H9 (cell line): ENCODE measurements around the gene FTO. TPM values are rescaled to one million over a fixed set of nuclear protein-coding genes. Genes with fewer than 3 reads are reported as not detected.

Source experiments
- DNase-seq: peaks from one replicate; pipeline ENCODE4 v3.0.0-alpha.2; 2017
- H2AFZ ChIP-seq: one replicate; pipeline ENCODE4 v1.6.1; 2013; ENCODE audit warnings: mild to moderate bottlenecking, low read length, control low read depth, moderate library complexity
- H2AK5ac ChIP-seq: 2 replicates; pipeline ENCODE4 v1.6.1; 2013; ENCODE audit warnings: low read length, control low read depth, mixed read lengths; ENCODE audit not compliant: insufficient read length
- H2BK120ac ChIP-seq: one replicate; pipeline ENCODE4 v1.6.1; 2013; ENCODE audit warnings: low read depth, mild to moderate bottlenecking, low read length, control low read depth, inconsistent platforms; ENCODE audit not compliant: poor library complexity, severe bottlenecking
- H2BK12ac ChIP-seq: 2 replicates; pipeline ENCODE4 v1.6.1; 2013; ENCODE audit warnings: low read length, control low read depth, mixed read lengths, low read depth; ENCODE audit not compliant: insufficient read length
- H2BK15ac ChIP-seq: 2 replicates; pipeline ENCODE4 v1.6.1; 2013; ENCODE audit warnings: low read depth, low read length, control low read depth
- H2BK20ac ChIP-seq: one replicate; pipeline ENCODE4 v1.6.1; 2013; ENCODE audit warnings: low read depth, mild to moderate bottlenecking, low read length, control low read depth, inconsistent platforms; ENCODE audit not compliant: poor library complexity, severe bottlenecking
- H2BK5ac ChIP-seq: 2 replicates; pipeline ENCODE4 v1.6.1; 2013; ENCODE audit warnings: low read length, control low read depth, mixed read lengths; ENCODE audit not compliant: insufficient read length
- H3K14ac ChIP-seq: 2 replicates; pipeline ENCODE4 v1.6.1; 2013; ENCODE audit warnings: low read length, control low read depth; ENCODE audit not compliant: insufficient read depth
- H3K18ac ChIP-seq: 2 replicates; pipeline ENCODE4 v1.6.1; 2013; ENCODE audit warnings: low read depth, mild to moderate bottlenecking, mixed read lengths, low read length, control low read depth; ENCODE audit not compliant: insufficient read length
- H3K23ac ChIP-seq: 2 replicates; pipeline ENCODE4 v1.6.1; 2013; ENCODE audit warnings: low read length, control low read depth, mixed read lengths, low read depth; ENCODE audit not compliant: insufficient read length
- H3K23me2 ChIP-seq: 2 replicates; pipeline ENCODE4 v1.6.1; 2013; ENCODE audit warnings: low read depth, mild to moderate bottlenecking, mixed read lengths, low read length, control low read depth; ENCODE audit not compliant: insufficient read length, poor library complexity, severe bottlenecking
- H3K27ac ChIP-seq: 2 replicates; pipeline ENCODE4 v1.5.1; 2013; ENCODE audit warnings: low read length, control low read depth, mixed read lengths, low read depth; ENCODE audit not compliant: insufficient read length
- H3K27me3 ChIP-seq: 2 replicates; pipeline ENCODE4 v1.6.1; 2013; ENCODE audit warnings: low read length, control low read depth, inconsistent platforms; ENCODE audit not compliant: insufficient read depth
- H3K4ac ChIP-seq: 2 replicates; pipeline ENCODE4 v1.6.1; 2013; ENCODE audit warnings: low read depth, mild to moderate bottlenecking, control low read depth, inconsistent platforms, low read length, moderate library complexity
- H3K4me1 ChIP-seq: 2 replicates; pipeline ENCODE4 v1.6.1; 2013; ENCODE audit warnings: low read length, control low read depth, inconsistent platforms; ENCODE audit not compliant: insufficient read depth
- H3K4me2 ChIP-seq: 2 replicates; pipeline ENCODE4 v1.6.1; 2013; ENCODE audit warnings: low read length, control low read depth, mixed read lengths; ENCODE audit not compliant: insufficient read length, insufficient read depth
- H3K56ac ChIP-seq: 2 replicates; pipeline ENCODE4 v1.6.1; 2013; ENCODE audit warnings: low read depth, mild to moderate bottlenecking, mixed read lengths, low read length, control low read depth; ENCODE audit not compliant: insufficient read length
- H3K79me1 ChIP-seq: 2 replicates; pipeline ENCODE4 v1.6.1; 2013; ENCODE audit warnings: low read depth, mild to moderate bottlenecking, moderate library complexity, low read length, control low read depth, inconsistent platforms; ENCODE audit not compliant: insufficient read depth, poor library complexity, severe bottlenecking
- H3K79me2 ChIP-seq: 2 replicates; pipeline ENCODE4 v1.6.1; 2013; ENCODE audit warnings: low read length, control low read depth, inconsistent platforms; ENCODE audit not compliant: insufficient read depth
- H3K9ac ChIP-seq: 2 replicates; pipeline ENCODE4 v1.6.1; 2013; ENCODE audit warnings: low read length, control low read depth, mixed read lengths; ENCODE audit not compliant: insufficient read length; ENCODE audit errors: extremely low read depth
- H3K9me3 ChIP-seq: one replicate; pipeline ENCODE4 v1.6.1; 2013; ENCODE audit warnings: low read depth, low read length, inconsistent platforms; ENCODE audit not compliant: control insufficient read depth
- H3T11ph ChIP-seq: one replicate; pipeline ENCODE4 v1.6.1; 2013; ENCODE audit warnings: mild to moderate bottlenecking, low read length, control low read depth, inconsistent platforms
- H4K20me1 ChIP-seq: one replicate; pipeline ENCODE4 v1.6.1; 2013; ENCODE audit not compliant: control insufficient read depth, insufficient read length, insufficient read depth
- H4K5ac ChIP-seq: 2 replicates; pipeline ENCODE4 v1.6.1; 2013; ENCODE audit warnings: low read depth, mild to moderate bottlenecking, mixed read lengths, low read length, control low read depth; ENCODE audit not compliant: insufficient read length
- H4K8ac ChIP-seq: replicated peaks from 2 replicates; pipeline ENCODE4 v1.6.1; 2013; ENCODE audit warnings: low read length, control low read depth, mixed read lengths, low read depth; ENCODE audit not compliant: insufficient read length
- H4K91ac ChIP-seq: 2 replicates; pipeline ENCODE4 v1.6.1; 2013; ENCODE audit warnings: low read depth, mild to moderate bottlenecking, moderate library complexity, mixed read lengths, low read length, control low read depth; ENCODE audit not compliant: insufficient read length
- H3K27ac Mint-ChIP-seq, 3 experiments: 2 replicates in 2 of 3; 3 replicates in 1 of 3; pipeline ENCODE4 v1.8.0; 2020 to 2021; ENCODE audit warnings: mixed read lengths in 3 of 3, mild to moderate bottlenecking in 1 of 3, moderate library complexity in 1 of 3
- H3K27me3 Mint-ChIP-seq: 2 replicates; pipeline ENCODE4 v1.8.0; 2021; ENCODE audit warnings: low read depth, mild to moderate bottlenecking, moderate library complexity, mixed read lengths
- H3K36me3 Mint-ChIP-seq, 3 experiments: 2 replicates in 2 of 3; 3 replicates in 1 of 3; pipeline ENCODE4 v1.8.0; 2020 to 2021; ENCODE audit warnings: low read depth in 3 of 3, mixed read lengths in 3 of 3; ENCODE audit not compliant: insufficient read depth in 1 of 3
- H3K4me1 Mint-ChIP-seq, 2 experiments: 2 replicates each; pipeline ENCODE4 v1.8.0; 2020; ENCODE audit warnings: mixed read lengths in 2 of 2
- H3K4me3 Mint-ChIP-seq, 2 experiments: 2 replicates in 1 of 2; 3 replicates in 1 of 2; pipeline ENCODE4 v1.8.0; 2020 to 2021; ENCODE audit warnings: mild to moderate bottlenecking in 2 of 2, mixed read lengths in 2 of 2, moderate library complexity in 1 of 2
- H3K9me3 Mint-ChIP-seq, 2 experiments: 2 replicates in 1 of 2; 3 replicates in 1 of 2; pipeline ENCODE4 v1.8.0; 2020; ENCODE audit warnings: mild to moderate bottlenecking in 2 of 2, mixed read lengths in 2 of 2, moderate library complexity in 1 of 2
- WGBS: extraction: QIAGEN DNeasy Blood & Tissue Kit; methylation state at CpG from one replicate; pipeline ENCODE4 v1.1.7; 2013; ENCODE audit warnings: missing lambda C conversion rate, low lambda C conversion rate, mixed read lengths; ENCODE audit not compliant: insufficient read length; ENCODE audit errors: extremely low coverage; 5-methylcytosine and 5-hydroxymethylcytosine counted together
- total RNA-seq: library from RNA; stranded (reverse); gene quantifications from 2 replicates; pipeline ENCODE4 v1.2.1, GENCODE V29; 2021
- TF ChIP-seq, protein P1 (sequence below): fragments of 200-600 bp; sonication (generic); conservative IDR thresholded peaks from 3 replicates; pipeline ENCODE4 v1.8.0; 2021; ENCODE audit warnings: antibody characterized with exemption, mild to moderate bottlenecking

The FTO gene
- total RNA-seq, 1 experiment from 2014 or later: 67.9 TPM

- Histone ChIP-seq H3K4ac (no peak overlapping the region), H2BK5ac (no peak overlapping the region), H3K18ac (no peak overlapping the region), H3K23ac (no peak overlapping the region), H4K20me1 (no peaks in the 10 kb centered on the region), H2BK120ac (no peak overlapping the region), H4K5ac (no peak overlapping the region), H2BK20ac (no peak overlapping the region), H3K56ac (no peak overlapping the region), H4K8ac (no peak overlapping the region), H3K27me3 (no peaks in the 10 kb centered on the region), H3T11ph (no peak overlapping the region), H3K4me1 (no peaks in the 10 kb centered on the region; the same call in 1 of the 2 replicates), H3K23me2 (no peaks in the 10 kb centered on the region), H3K27ac (no peak overlapping the region), H2BK15ac (no peak overlapping the region), H3K79me1 (no peaks in the 10 kb centered on the region), H2AK5ac (no peak overlapping the region), H3K9me3 (no peaks in the 10 kb centered on the region), H2AFZ (no peak overlapping the region), H3K9ac (no peak overlapping the region), H3K79me2 (no peaks in the 10 kb centered on the region), H2BK12ac (no peak overlapping the region), H4K91ac (no peak overlapping the region), H3K4me2 (no peak overlapping the region), H3K14ac (no peak overlapping the region)
- Mint-ChIP-seq H3K4me1 (peaks cover 28 to 33% of the 10 kb centered on the region in 2 experiments), H3K36me3 (no peaks in the 10 kb centered on the region), H3K27me3 (no peaks in the 10 kb centered on the region), H3K9me3 (no peaks in the 10 kb centered on the region), H3K4me3 (no peak overlapping the region; a peak in 1 of 5 replicates), H3K27ac (no peak overlapping the region)
- TF ChIP-seq, protein P1, sequence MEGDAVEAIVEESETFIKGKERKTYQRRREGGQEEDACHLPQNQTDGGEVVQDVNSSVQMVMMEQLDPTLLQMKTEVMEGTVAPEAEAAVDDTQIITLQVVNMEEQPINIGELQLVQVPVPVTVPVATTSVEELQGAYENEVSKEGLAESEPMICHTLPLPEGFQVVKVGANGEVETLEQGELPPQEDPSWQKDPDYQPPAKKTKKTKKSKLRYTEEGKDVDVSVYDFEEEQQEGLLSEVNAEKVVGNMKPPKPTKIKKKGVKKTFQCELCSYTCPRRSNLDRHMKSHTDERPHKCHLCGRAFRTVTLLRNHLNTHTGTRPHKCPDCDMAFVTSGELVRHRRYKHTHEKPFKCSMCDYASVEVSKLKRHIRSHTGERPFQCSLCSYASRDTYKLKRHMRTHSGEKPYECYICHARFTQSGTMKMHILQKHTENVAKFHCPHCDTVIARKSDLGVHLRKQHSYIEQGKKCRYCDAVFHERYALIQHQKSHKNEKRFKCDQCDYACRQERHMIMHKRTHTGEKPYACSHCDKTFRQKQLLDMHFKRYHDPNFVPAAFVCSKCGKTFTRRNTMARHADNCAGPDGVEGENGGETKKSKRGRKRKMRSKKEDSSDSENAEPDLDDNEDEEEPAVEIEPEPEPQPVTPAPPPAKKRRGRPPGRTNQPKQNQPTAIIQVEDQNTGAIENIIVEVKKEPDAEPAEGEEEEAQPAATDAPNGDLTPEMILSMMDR: no peak
- WGBS: no CpG with 5 or more reads among the region's 10 CpGs
- DNase-seq: no peak
Observed at GRCh38 chr16:54063279-54063773, 359.4 kb downstream of the FTO start.
